CD4-positive, alpha-beta T cell treated with Interleukin-21 for 1 hour (primary cell): ENCODE data around the gene GH1.
"Not testable (repeated sequence)": the region's sequence is repeated elsewhere in the genome, so short reads cannot be mapped to it uniquely, and the experiment has no call there.

Experiments
- DNase-seq: peaks from one replicate; pipeline ENCODE4 v3.0.0-alpha.2; 2020

The GH1 gene

DNA sequence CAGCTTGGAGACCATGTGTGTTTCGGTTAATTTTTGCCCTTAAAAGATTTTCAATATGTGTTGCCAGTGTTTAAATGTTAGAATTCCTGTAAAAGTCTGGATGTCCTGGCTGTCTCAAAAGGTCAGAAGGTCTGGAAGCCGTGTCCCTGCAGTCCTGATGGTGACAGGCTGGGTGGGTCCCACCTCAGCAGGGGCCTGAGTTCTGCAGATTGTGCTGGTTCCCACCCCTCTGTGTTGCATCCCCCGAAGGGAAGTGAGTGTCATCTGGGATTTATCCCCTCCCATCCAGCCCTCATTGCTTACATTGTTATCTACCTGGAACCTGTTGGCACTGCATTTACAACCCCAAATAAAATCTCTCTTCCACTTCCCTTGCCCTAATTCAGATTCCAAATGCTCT, 24.6 kb downstream of the GH1 start:
- DNase-seq, result not testable (repeated sequence)

DNA sequence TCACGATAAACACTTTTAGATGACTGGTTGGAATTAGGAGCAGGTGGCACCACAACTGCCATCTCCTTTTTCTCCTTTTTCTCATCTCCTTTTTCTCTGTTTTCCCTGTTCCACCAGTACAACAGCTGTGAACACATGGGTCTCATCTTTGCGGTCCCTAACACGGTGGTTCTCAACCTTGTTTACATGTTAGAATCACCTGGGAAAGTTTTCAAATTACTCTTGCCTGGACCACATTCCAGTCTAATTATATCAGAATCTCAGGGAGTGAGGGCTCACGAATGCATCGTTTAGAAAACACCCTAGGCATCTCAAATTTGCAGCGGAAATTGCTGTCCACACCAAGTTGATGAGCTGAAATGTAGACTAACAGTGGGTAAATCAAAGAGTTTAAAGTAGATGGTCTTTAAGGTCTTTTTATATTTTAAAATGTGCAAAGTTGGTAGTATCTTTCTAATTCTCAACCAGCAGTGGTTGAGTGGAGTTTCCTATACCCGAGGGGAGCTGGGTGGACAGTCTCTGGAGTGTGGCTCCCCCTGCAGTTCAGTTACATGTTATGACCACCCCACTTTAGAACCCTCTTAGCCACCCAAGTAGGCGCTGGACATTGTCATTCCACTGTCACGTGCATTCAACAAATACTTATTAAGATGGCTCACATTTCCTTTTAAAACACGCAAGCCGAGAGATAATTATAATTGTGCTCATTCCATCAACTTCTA, 26.2 kb downstream of the GH1 start:
- not testable (repeated sequence) for DNase-seq

DNA sequence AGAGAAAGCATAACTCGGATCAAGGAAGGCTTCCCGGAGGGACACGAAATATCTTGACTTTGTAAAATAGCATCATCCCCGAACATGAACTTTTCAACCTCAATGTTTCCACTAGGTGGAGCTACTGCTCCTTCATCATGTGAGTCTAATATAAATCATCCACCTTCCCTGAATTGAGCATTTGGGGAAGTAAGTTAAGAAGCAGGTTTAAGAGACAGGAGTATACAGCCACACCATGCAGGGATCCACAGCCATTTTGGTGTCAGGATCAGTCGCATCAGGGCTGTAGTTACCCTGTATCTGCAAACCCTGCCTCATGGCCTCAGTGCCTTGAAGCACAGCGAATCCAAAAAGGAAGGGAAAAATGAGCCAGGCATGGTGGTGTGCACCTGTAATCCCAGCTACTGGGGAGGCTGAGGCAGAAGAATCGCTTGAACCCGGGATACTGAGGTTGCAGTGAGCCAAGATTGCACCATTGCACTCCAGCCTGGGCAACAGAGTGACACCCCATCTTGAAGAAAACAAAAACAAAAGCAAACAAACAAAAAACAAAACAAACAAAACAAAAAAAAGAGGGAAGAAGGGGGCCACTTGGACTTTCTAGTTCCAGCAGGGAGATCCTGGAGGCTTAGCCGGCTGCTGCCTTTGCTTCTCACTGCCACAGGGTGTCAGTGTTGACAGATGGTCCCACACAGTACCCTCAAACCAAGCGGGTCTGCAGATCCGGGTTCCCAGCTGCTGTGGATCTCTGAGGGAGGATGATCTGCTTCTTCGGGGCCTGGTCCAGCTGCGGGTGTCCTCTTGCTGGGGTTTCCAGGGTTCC, 29.4 kb downstream of the GH1 start:
- DNase-seq, result peak; percentile 38

DNA sequence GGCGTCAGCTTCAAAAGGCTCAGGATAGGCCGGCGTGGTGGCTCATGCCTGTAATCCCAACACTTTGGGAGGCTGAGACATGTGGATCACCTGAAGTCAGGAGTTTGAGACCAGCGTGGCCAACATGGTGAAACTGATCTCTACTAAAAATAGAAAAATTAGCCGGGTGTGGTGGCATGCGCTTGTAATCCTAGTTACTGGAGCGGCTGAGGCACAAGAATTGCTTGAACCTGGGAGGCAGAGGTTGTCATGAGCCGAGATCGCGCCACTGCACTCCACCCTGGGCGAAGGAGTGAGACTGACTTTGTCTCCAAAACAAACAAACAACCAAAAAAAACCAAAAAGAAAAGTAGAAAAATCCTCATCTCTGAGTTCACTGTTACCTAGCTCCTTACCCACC, 33.5 kb downstream of the GH1 start:
- DNase-seq, result not testable (repeated sequence)

DNA sequence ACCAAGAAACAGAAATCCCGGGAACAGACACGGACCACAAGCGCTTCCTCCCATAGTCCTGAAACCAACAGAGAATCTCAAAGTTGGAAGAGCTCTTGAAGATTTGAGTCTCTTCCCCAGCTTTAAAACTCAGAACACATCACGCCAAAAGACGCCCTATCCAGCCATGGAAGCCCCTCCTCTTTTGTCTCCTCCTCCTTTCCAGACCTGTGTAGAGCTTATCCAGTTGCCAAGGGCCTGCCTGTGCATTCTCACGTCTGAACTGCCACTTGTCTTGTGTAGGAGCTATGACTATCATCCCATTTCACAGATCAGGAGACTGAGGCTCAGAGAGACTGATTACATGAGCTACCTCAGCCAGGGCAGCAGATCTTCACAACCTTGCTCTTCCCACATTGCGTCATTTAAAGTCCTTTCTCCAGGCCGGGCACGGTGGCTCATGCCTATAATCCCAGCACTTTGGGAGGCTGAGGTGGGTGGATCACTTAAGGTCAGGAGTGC, 36.0 kb downstream of the GH1 start:
- DNase-seq, result not testable (repeated sequence)

DNA sequence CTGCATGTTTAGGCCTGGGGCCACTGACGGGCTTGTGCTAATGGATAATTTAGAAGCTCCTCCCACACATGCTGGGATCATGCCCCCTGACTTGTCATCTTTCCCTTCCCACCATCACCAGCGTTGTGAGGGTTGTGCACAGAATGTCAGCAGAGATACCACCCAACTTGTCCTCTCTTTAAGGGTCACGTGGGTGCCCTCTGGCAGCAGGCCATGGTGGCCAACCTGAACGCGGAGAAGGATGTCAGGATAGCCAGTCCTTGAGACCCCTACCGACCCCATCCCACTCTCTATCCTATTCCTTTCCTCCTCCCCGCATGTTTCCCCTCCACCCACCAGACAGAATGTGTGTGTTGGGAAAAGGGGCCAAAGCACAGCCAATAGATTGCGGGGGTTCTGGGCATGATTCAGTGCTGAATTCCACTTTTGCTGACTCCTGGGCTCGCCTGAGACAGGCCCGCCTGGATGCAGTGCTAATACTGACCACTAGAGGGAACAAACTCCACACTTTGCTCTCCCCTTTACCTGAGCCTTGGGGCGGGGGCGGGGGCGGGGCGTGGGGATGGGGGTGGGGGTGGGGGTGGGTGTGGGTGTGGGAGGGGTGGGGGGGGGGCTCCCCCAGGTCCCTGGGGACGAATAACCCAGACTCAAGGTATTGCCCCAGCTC, 36.6 kb downstream of the GH1 start, which contains the start of gene GH2:
Gene GH2, minus strand, starts transcription at position 10 of the 667 bp plus-strand sequence. CDS start 143 bp downstream, outside the sequence.
- peak; percentile 71 for DNase-seq

DNA sequence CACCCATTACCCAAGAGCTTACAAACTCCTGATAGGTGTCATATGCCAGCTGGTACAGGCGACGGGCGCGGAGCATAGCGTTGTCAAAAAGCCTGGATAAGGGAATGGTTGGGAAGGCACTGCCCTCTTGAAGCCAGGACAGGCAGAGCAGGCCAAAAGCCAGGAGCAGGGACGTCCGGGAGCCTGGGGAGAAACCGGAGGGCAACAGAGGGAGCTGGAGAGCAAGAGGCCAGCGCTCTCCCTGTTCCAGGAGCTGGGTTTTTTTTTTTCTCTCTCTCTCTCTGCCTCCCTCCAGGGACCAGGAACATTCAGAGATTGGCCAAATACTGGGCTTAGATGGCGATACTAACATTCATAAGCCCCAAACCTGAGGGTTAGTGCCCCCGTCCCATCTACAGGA, 37.3 kb downstream of the GH1 start:
- not testable (repeated sequence) for DNase-seq

DNA sequence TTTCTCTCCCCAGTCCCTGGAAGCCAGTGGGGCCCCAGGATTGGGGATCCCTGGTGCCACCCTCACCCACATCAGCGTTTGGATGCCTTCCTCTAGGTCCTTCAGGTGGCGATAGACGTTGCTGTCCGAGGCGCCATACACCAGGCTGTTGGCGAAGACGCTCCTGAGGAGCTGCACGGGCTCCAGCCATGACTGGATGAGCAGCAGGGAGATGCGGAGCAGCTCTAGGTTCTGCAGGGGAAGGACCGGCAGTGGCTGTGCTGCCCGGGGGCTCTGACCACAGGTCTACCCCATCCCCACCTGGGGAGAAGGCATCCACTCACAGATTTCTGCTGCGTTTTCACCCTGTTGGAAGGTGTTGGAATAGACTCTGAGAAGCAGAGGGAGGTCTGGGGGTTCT, 37.9 kb downstream of the GH1 start:
- DNase-seq, result no peak

DNA sequence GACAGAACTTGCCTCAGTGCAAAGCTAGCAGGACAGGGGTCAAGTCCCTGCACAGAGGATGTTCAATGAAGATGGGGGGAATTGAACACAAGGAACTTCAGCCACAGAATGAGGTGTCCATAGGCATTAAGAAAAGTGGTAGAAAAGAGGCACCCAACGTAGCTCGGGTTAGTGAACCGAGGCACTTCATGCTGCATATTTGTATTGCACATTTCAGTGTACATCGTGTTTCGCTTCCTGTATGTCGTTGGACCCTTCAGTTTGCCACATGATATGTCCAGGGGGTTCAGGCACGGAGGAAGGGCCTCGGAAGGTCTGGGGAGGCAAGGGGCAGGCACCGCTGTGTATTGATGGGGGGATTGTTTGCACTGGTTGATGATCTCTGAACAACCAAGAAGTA, 40.2 kb downstream of the GH1 start:
- DNase-seq, result not testable (repeated sequence)

DNA sequence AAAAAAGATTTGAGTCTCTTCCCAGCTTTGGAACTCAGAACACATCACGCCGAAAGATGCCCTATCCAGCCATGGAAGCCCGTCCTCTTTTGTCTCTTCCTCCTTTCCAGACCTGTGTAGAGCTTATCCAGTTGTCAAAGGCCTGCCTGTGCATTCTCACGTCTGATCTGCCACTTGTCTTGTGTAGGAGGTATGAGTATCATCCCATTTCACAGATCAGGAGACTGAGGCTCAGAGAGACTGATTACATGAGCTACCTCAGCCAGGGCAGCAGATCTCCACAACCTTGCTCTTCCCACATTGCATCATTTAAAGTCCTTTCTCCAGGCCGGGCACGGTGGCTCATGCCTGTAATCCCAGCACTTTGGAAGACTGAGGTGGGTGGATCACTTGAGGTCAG, 43.9 kb downstream of the GH1 start:
- not testable (repeated sequence) for DNase-seq

DNA sequence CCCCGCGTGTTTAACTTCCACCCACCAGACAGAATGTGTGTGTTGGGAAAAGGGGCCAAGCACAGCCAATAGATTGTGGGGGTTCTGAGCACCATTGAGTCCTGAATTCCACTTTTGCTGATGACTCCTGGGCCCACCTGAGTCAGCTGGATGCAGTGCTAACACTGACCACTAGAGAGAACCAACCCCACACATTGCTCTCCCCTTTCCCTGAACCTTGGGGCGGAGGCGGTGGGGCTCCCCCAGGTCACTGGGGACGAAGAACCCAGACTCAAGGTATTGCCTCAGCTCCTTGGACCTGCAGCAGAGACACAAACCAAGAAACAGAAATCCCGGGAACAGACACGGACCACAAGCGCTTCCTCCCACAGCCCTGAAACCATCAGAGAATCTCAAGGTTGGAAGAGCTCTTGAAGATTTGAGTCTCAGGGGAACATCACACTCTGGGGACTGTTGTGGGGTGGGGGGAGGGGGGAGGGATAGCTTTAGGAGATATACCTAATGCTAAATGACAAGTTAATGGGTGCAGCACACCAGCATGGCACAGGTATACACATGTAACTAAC, 44.5 kb downstream of the GH1 start:
- DNase-seq, result not testable (repeated sequence)

DNA sequence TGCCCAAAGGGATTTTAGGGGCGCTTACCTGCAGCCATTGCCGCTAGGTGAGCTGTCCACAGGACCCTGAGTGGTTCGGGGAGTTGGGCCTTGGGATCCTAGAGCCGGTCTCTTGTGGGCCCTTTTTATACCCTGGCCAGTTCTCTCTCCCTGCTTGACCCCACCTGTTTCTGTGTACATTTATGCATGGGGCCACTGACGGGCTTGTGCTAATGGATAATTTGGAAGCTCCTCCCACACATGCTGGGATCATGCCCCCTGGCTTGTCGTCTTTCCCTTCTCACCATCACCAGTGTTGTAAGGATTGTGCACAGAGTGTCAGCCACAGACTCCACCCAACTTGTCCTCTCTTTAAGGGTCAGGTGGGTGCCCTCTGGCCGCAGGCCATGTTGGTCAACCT, 45.1 kb downstream of the GH1 start, which contains the start of gene CSH2:
Gene CSH2, minus strand, starts transcription at position 101 of the 400 bp plus-strand sequence. Its CDS starts 63 bp downstream, at position 38.
- DNase-seq, result not testable (repeated sequence)

DNA sequence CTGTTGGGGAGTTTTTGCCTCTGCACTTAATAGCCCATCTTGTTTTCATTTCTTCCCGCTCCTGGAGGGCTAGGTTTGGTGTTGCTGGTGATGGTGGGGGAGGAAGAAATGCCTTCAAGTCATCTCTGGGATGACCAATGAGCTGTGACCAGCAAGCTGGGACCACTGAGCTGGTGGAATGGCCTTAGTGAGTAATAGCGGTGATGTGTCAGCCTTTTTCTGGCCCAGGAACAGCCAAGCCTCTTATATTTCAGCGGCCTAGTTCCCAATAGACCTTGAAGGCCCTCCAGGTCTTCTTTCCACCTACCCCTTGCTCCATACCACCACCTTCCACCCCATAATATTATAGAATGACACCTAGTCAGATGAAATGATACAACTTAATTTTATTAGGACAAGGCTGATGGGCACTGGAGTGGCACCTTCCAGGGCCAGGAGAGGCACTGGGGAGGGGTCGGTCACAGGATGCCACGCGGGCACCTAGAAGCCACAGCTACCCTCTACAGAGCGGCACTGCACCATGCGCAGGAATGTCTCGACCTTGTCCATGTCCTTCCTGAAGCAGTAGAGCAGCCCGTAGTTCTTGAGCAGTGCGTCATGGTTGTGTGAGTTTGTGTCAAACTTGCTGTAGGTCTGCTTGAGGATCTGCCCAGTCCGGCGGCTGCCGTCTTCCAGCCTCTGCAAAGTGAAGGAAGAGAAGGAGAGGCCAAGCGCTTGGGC, 46.8 kb downstream of the GH1 start:
- not testable (repeated sequence) for DNase-seq

DNA sequence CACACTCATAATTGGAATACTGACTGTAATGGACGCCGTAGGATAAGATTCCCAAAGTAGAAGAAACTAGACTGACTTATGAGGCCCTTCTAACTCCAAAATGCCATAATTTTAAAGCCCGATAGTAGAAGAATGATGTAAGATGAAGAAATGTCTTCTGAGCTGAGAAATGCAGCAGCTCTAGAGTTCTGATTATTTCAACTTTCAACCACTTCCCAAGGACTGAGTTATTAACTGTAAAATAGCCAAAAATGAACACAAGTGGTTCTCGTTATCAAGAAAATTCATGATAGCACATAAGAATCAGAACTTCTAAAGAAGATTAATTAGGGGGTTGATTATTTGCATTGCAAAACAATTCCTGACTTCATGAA, 48.4 kb downstream of the GH1 start:
- DNase-seq, result not testable (repeated sequence)

DNA sequence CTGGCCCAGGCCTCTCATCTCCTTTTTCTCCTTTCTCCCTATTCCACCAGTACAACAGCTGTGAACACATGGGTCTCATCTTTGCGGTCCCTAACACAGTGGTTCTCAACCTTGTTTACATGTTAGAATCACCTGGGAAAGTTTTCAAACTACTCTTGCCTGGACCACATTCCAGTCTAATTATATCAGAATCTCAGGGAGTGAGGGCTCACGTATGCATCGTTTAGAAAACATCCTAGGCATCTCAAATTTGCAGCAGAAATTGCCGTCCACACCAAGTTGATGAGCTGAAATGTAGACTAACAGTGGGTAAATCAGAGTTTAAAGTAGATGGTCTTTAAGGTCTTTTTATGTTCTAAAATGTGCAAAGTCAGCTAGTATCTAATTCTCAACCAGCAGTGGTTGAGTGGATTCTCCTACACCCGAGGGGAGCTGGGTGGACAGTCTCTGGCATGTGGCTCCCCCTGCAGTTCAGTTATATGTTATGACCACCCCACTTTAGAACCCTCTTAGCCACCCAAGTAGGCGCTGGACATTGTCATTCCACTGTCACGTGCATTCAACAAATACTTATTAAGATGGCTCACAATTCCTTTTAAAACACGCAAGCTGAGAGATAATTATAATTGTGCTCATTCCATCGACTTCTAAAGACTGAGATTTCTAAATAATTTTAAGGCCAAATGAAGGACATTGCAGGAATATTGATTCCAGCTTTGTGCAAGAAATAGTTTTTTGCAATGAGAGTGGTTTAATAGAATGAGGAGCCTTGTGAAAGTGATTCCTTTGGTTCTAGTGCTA, 48.9 kb downstream of the GH1 start:
- DNase-seq, result not testable (repeated sequence)
